IPS DF 6.9 (cell line): ENCODE data around the gene ETV3.

Experiments used
- DNase-seq: peaks from one replicate; pipeline ENCODE4 v3.0.0-alpha.2; 2013; ENCODE audit warnings: low read depth, low spot score
- H3K27ac ChIP-seq: one replicate; pipeline ENCODE4 v1.5.1; 2013; ENCODE audit warnings: low read length, control low read depth
- H3K27me3 ChIP-seq: 2 replicates; pipeline ENCODE4 v1.6.1; 2013; ENCODE audit warnings: mild to moderate bottlenecking, low read length; ENCODE audit not compliant: control insufficient read depth, insufficient read depth
- H3K36me3 ChIP-seq: 2 replicates; pipeline ENCODE4 v1.6.1; 2013; ENCODE audit warnings: low read length; ENCODE audit not compliant: control insufficient read depth, insufficient read depth
- H3K4me1 ChIP-seq: 2 replicates; pipeline ENCODE4 v1.6.1; 2013; ENCODE audit warnings: low read length; ENCODE audit not compliant: control insufficient read depth, insufficient read depth
- H3K4me3 ChIP-seq: 2 replicates; pipeline ENCODE4 v1.5.1; 2013; ENCODE audit warnings: mild to moderate bottlenecking, low read length
- H3K9me3 ChIP-seq: 2 replicates; pipeline ENCODE4 v1.6.1; 2013; ENCODE audit warnings: low read length, inconsistent platforms; ENCODE audit not compliant: control insufficient read depth, insufficient read depth
- whole genome bisulfite sequencing: extraction: QIAGEN DNeasy Blood & Tissue Kit; methylation state at CpG from one replicate; pipeline ENCODE4 v1.1.7; 2013; ENCODE audit warnings: mixed read lengths, missing lambda C conversion rate; ENCODE audit not compliant: insufficient read length, insufficient coverage; 5-methylcytosine and 5-hydroxymethylcytosine counted together

Gene ETV3

DNA sequence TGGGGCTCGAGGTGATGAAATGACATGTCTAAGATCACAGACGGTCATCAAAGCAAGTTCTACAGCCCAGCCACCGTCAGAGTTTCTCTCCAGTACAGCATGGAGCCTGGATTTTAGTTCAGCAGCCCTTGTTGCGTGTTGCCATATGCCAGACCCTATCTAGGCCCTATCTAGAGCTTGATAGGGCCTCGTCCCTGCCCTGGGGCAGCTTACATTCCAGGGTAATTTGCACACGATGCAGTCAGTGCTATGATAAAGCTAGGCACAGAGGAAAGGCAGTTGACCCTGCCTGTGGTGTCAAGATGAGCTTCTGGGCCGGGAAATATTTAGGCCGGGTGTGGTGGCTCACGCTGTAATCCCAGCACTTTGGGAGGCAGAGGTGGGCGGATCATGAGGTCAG lies 57.5 kb downstream of the ETV3 start:
- WGBS: no CpG with 5 or more reads among the region's 10 CpGs
- Histone ChIP-seq H3K9me3 (no peaks in the 10 kb centered on the region), H3K36me3 (no peaks in the 10 kb centered on the region)

DNA sequence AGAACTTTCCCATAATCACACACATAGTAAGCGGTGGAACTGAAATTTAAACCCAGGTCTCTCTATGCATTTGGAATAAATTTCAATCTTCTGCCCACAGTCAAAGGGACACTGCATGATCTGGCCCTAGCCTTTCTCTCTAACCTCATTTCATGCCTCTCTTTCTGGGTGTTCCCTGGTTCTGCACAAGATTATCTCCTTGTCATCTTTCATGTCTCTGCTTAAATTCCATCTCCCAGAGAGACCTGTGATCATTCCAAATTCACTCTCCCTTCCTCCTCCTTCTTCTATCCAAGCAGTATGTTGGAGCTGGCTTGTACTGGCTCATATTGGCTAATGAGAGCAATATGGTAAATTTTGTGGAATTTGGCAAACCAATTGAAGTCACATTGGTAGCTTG lies 60.8 kb downstream of the ETV3 start:
- no peaks in the 10 kb centered on the region for H3K4me1 ChIP-seq
- WGBS: no CpG with 5 or more reads among the region's 1 CpG
- no peaks in the 10 kb centered on the region for H3K27me3 ChIP-seq
- H3K4me3 ChIP-seq: no peak overlapping the region
- no peaks in the 10 kb centered on the region for H3K9me3 ChIP-seq
- no peak for DNase-seq
- H3K27ac ChIP-seq: no peak overlapping the region
- H3K36me3 ChIP-seq: no peaks in the 10 kb centered on the region

More for the DNA sequence above, 57.5 kb downstream of the ETV3 start:
- DNase-seq: no peak
- Histone ChIP-seq H3K4me1 (no peaks in the 10 kb centered on the region), H3K4me3 (no peak overlapping the region), H3K27ac (no peak overlapping the region), H3K27me3 (no peaks in the 10 kb centered on the region)

DNA sequence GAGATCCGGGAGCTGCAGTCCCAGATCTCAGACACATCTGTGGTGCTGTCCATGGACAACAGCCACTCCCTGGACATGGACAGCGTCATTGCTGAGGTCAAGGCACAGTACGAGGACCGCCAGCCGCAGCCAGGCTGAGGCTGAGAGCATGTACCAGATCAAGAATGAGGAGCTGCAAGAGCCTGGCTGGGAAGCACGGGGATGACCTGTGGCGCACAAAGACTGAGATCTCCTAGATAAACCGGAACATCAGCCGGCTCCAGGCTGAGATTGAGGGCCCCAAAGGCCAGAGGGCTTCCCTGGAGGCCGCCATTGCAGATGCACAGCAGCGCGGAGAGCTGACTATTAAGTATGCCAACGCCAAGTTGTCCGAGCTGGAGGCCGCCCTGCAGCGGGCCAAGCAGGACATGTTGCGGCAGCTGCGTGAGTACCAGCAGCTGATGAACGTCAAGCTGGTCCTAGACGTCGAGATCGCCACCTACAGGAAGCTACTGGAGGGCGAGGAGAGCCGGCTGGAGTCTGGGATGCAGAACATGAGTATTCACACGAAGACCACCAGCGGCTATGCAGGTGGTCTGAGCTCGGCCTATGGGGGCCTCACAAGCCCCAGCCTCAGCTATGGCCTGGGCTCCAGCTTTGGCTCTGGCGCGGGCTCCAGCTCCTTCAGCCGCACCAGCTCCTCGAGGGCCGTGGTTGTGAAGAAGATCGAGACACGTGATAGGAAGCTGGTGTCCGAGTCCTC lies 64.1 kb downstream of the ETV3 start:
- no peak overlapping the region for H3K4me3 ChIP-seq
- DNase-seq: peak; percentile 52
- no peak overlapping the region for H3K27ac ChIP-seq
- no peaks in the 10 kb centered on the region for H3K36me3 ChIP-seq
- H3K27me3 ChIP-seq: no peaks in the 10 kb centered on the region
- WGBS: no CpG with 5 or more reads among the region's 35 CpGs
- no peaks in the 10 kb centered on the region for H3K4me1 ChIP-seq
- no peaks in the 10 kb centered on the region for H3K9me3 ChIP-seq
